Fibroblast of the aortic adventitia (primary cell): ENCODE measurements around the gene IFT20. TPM values are rescaled to one million over a fixed set of nuclear protein-coding genes. Genes with fewer than 3 reads are reported as not detected.

Experiments
- DNase-seq: peaks from one replicate; pipeline ENCODE4 v3.0.0-alpha.2; 2010; ENCODE audit warnings: low read depth
- H3K4me3 ChIP-seq: 2 replicates; pipeline ENCODE4 v1.5.1; 2011; ENCODE audit warnings: low read depth, mild to moderate bottlenecking, control low read depth, low read length, moderate library complexity
- total RNA-seq: library from RNA; depleted of rRNA; stranded (reverse); fragments of >200 nt; gene quantifications from 2 replicates; pipeline ENCODE4 v1.2.3, GENCODE V29; 2012; ENCODE audit warnings: low replicate concordance
- TF ChIP-seq, protein P1 (sequence below): IDR thresholded peaks from 2 replicates; pipeline ENCODE4 v1.5.1; 2011; ENCODE audit warnings: mild to moderate bottlenecking, low read length, control low read depth, inconsistent platforms; ENCODE audit not compliant: insufficient read depth

IFT20 gene
- total RNA-seq, 1 donor: 59.8 TPM

- H3K4me3 ChIP-seq: no peak overlapping the region
- TF ChIP-seq, protein P1, sequence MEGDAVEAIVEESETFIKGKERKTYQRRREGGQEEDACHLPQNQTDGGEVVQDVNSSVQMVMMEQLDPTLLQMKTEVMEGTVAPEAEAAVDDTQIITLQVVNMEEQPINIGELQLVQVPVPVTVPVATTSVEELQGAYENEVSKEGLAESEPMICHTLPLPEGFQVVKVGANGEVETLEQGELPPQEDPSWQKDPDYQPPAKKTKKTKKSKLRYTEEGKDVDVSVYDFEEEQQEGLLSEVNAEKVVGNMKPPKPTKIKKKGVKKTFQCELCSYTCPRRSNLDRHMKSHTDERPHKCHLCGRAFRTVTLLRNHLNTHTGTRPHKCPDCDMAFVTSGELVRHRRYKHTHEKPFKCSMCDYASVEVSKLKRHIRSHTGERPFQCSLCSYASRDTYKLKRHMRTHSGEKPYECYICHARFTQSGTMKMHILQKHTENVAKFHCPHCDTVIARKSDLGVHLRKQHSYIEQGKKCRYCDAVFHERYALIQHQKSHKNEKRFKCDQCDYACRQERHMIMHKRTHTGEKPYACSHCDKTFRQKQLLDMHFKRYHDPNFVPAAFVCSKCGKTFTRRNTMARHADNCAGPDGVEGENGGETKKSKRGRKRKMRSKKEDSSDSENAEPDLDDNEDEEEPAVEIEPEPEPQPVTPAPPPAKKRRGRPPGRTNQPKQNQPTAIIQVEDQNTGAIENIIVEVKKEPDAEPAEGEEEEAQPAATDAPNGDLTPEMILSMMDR: no peak
- no peak for DNase-seq
Measured at GRCh38 chr17:28327031-28327607, 8.2 kb downstream of the IFT20 start.

DNA sequence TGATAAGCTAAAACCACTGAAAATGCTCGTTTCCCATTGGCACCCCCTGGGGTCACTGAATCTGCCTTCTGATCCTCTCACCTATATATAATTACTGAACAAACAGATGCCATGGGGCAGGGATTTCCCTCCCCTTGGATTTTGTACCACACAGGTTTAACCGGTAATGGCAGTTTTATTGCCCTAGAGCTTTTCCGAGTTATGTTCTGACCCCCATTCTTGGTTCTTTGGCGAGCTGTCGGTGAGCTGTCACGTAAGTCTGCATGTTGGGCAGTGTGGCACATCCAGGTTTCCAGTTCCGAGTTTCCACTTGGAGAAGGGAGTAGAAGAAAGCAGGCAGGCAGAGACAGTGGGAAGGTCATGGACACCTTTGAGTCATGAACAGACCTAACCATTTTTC is 9.2 kb downstream of the IFT20 start:
- no peak for DNase-seq
- TF ChIP-seq, protein P1: no peak
- H3K4me3 ChIP-seq: no peak overlapping the region

- no peak overlapping the region for H3K4me3 ChIP-seq
- no peak for DNase-seq
- TF ChIP-seq, protein P1: no peak
Measured at GRCh38 chr17:28325211-28325610, 10.1 kb downstream of the IFT20 start.

DNA sequence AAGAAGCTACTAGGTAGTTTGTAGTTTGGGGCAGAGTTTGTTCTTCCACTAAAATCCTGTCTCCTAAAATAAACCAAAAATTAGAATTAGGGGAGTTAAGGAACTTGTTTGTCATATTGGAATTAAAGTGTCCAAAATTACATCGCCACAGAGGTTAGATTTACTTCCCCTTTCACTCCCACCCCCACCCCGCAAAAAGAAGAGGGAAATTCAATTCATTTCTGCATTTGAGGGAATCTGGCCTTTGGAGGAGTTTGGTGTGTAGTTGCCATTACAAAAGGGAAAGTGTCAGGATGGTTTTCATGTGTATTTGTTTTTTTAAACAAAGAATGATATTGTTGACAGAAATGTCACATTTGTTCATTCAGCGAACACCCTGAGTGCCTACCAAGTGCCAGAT is 10.5 kb downstream of the IFT20 start:
- no peak for DNase-seq
- TF ChIP-seq, protein P1: no peak
- H3K4me3 ChIP-seq: no peak overlapping the region

GRCh38 chr17:28324267-28324745 is 11.0 kb downstream of the IFT20 start:
- no peak overlapping the region for H3K4me3 ChIP-seq
- TF ChIP-seq, protein P1: no peak
- DNase-seq: no peak

GRCh38 chr17:28320215-28321061 is 14.8 kb downstream of the IFT20 start:
- DNase-seq: no peak

More at GRCh38 chr17:28320215-28321061, 14.8 kb downstream of the IFT20 start:
- TF ChIP-seq, protein P1: no peak
- peak overlapping the region; percentile 16 for H3K4me3 ChIP-seq
